AG04450 (cell line): ENCODE results near the gene HOXB9. TPM values are rescaled to one million over a fixed set of nuclear protein-coding genes. Genes with fewer than 3 reads are reported as not detected.

ENCODE experiments used
- CTCF ChIA-PET: fragments of 300-600, 350-600 bp; formaldehyde crosslinking; extraction: SDS; loops from one replicate; lab custom pipeline; 2022; ENCODE audit warnings: antibody characterized with exemption, inconsistent platforms; lab: Charles Lee
- POLR2A ChIA-PET: fragments of 350-600 bp; formaldehyde crosslinking; extraction: SDS; loops from one replicate; lab custom pipeline; 2021; ENCODE audit warnings: antibody characterized with exemption, inconsistent platforms; lab: Yijun Ruan, JAX
- DNase-seq: peaks from one replicate; pipeline ENCODE4 v3.0.0-alpha.2; 2011; ENCODE audit warnings: low read depth, low spot score
- H3K27ac ChIP-seq: one replicate; pipeline ENCODE4 v1.5.1; 2012; ENCODE audit warnings: low read depth, low read length, control low read depth
- H3K27me3 ChIP-seq: one replicate; pipeline ENCODE4 v1.6.0; 2012; ENCODE audit warnings: low read length; ENCODE audit not compliant: control insufficient read depth, insufficient read depth
- H3K4me3 ChIP-seq: 2 replicates; pipeline ENCODE4 v1.5.1; 2011; ENCODE audit warnings: mild to moderate bottlenecking, low read depth, low read length, control low read depth
- H3K9me3 ChIP-seq: 2 replicates; pipeline ENCODE4 v1.5.1; 2012; ENCODE audit warnings: low read length; ENCODE audit not compliant: control insufficient read depth, insufficient read depth
- polyA plus RNA-seq: library from polyadenylated mRNA; depleted of rRNA; stranded (reverse); fragments of >200 nt; gene quantifications from 2 replicates; pipeline ENCODE4 v1.2.3, GENCODE V29; 2011
- TF ChIP-seq, protein P1 (sequence below): IDR thresholded peaks from 2 replicates; pipeline ENCODE4 v1.5.1; 2011; ENCODE audit warnings: low read depth, low read length, control low read depth, inconsistent platforms

Gene HOXB9
- polyA plus RNA-seq, 1 experiment = 0.02 TPM

DNA sequence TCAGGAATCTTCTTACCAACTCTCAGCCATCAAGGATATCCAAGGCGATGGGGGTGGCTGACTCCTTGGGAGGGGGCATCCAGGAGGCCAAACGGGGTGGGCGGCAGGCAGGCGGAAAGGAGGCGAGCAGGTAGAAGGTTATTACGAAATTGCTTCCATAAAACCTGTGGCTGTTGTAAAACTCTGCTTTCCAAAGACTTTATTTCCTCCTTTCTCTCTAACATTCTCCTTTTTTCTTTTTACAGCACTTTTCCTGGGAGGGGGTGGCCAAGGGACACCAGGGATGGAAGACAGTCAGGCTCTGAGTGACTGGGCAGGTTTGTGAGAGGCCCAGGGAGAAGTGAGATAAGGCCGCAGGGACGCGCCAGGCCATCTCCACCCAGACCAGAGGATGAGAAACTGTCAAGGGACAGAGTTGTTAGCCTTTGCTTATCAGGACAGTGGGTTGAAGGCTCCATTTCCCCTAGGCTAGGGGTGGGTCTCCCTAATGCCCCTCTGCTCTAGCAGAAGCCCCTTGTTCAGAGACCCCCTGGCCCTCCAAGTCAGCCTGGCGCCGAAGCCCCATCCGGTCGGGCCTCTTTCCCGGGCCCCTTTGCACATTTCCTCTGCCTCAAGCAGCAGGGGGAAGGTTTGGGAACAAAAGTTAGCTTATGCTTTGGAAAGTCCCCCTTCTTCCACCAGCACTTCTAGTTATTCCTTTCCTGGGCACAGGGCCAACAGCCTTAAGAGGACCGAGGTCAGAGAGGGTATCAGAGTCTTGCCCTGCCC lies 5.0 kb upstream of the HOXB9 start:
- Histone ChIP-seq H3K27me3 (peaks cover 98% of the 10 kb centered on the region), H3K4me3 (no peak overlapping the region), H3K27ac (no peak overlapping the region), H3K9me3 (peaks cover 13% of the 10 kb centered on the region; the same call in 1 of the 2 replicates)
- no peak for DNase-seq
- ChIA-PET POLR2A (no interaction called here), CTCF (no interaction called here)
- TF ChIP-seq, protein P1, sequence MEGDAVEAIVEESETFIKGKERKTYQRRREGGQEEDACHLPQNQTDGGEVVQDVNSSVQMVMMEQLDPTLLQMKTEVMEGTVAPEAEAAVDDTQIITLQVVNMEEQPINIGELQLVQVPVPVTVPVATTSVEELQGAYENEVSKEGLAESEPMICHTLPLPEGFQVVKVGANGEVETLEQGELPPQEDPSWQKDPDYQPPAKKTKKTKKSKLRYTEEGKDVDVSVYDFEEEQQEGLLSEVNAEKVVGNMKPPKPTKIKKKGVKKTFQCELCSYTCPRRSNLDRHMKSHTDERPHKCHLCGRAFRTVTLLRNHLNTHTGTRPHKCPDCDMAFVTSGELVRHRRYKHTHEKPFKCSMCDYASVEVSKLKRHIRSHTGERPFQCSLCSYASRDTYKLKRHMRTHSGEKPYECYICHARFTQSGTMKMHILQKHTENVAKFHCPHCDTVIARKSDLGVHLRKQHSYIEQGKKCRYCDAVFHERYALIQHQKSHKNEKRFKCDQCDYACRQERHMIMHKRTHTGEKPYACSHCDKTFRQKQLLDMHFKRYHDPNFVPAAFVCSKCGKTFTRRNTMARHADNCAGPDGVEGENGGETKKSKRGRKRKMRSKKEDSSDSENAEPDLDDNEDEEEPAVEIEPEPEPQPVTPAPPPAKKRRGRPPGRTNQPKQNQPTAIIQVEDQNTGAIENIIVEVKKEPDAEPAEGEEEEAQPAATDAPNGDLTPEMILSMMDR = no peak

DNA sequence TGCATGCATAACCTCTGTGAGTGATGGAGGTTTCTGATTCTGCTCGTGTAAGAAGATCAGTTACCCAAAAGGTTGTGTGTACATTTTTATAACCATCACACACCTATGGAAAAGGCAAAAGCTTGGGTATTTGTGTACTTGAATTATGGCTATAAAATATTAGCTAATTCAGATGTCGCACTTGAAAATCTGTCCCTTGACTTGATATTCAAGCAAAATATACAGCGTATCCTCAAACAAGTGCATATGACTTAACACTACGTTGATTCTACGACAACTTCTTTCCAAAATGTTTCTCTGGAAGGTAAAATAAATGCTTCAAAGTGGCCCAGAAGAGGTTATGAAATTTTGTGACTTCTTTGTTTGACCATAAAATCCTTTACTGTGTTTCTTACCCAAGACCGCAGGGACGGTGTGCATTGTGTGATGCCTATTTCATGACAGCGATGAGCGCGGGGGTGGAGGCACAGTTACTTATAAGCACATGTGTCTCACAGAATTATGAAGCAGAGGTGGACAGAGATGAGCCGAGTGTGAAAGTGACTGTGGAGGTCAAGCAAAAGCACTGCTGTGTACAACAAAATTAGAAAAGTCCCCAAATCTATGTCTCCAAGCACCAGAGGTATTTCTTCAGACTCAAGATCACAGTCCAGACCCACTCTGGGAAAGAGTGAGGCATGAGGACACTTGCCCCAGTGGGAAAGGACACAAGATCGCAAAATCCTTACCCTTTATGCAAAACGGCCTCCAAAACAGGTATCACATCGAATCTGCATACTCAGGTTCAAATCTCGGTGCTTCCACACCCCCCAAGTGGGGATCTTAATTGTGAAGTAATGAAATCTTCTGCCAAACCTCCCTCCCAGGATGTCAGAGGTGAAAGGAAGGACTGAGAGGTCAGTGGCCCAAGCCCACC lies 4.1 kb upstream of the HOXB9 start:
- DNase-seq = no peak
- POLR2A ChIA-PET = no interaction called here
- no peak overlapping the region for H3K27ac ChIP-seq
- CTCF ChIA-PET = interaction anchor here (2.1 kb wide), 1 partner anchor 322 kb away, joined by 7 read pairs; no protein-coding TSS in a partner anchor
- H3K4me3 ChIP-seq = no peak overlapping the region
- peaks cover 98% of the 10 kb centered on the region for H3K27me3 ChIP-seq
- H3K9me3 ChIP-seq = peaks cover 13% of the 10 kb centered on the region; the same call in 1 of the 2 replicates
- TF ChIP-seq, protein P1 = no peak

DNA sequence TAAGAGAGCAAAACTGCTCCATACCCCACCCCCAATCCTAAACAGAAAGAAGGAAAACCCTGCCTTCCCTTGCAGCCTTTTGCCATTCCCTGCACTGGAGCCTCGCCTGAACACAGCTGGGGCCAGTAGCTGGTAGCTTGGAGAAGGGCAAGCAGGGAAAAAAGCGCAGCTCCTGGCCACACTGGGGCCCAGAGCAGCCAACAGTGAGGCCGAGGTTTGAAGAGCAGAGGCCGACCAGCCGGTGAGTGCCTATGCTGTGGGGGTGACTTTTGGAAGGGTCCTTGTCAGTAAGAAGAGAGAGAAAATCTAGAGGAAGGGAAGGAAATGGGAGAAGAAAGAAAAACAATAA lies 3.2 kb upstream of the HOXB9 start:
- Histone ChIP-seq H3K27ac (no peak overlapping the region), H3K9me3 (peaks cover 10% of the 10 kb centered on the region; the same call in 1 of the 2 replicates), H3K4me3 (no peak overlapping the region), H3K27me3 (peaks cover 96% of the 10 kb centered on the region)
- ChIA-PET CTCF (interaction anchor here (2.1 kb wide), 1 partner anchor 321 kb away, joined by 7 read pairs; no protein-coding TSS in a partner anchor), POLR2A (no interaction called here)
- TF ChIP-seq, protein P1 = no peak
- DNase-seq = no peak

DNA sequence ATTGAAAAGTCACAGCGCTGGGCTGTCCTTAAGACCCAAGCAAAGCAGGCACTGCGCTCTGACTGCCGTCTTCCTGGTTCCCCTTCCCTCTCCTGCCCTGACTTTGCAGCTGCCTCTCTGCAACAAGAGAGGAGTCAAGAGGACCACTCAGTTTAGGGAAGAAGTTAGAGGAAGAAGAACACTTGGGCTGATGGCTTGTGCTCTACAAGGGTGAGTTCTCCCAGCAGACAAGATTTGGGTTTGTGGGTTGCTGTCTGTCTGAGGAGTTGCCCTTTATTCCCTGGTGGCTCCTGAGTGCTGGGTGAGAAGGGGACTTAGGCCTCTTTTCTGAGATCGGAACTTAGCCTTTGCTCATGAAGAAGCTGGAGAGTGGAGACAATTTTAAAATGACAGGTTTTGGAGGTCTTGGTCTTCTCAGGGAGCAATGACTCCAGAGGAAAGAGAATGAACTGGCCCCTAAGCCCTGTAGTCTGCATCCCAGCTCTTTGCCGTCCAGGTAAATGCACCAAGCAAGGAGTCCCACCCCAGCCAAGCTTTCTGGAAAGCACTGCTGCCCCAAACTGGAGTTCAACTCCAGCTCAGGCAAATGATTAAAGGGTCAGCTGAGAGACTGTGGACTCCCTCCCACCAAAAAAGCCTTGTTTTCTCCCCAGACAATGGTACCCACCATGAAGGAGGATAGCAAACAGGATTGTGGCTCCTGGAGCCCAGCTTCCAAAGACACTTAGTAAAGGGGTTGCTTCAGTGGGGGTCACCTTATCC lies 2.7 kb upstream of the HOXB9 start:
- Histone ChIP-seq H3K9me3 (peaks cover 6% of the 10 kb centered on the region; the same call in 1 of the 2 replicates), H3K27ac (no peak overlapping the region), H3K4me3 (no peak overlapping the region), H3K27me3 (peaks cover 98% of the 10 kb centered on the region)
- CTCF ChIA-PET = interaction anchor here (1.4 to 2.1 kb wide), 3 partner anchors 8 to 321 kb away, joined by 3 to 7 read pairs (median 7); no protein-coding TSS in a partner anchor
- POLR2A ChIA-PET = no interaction called here
- no peak for DNase-seq
- TF ChIP-seq, protein P1 = no peak
